HL-60 (cell line): Measurements from ENCODE around the gene SLC1A1.

Source experiments
- CTCF ChIP-seq: IDR thresholded peaks from one replicate; pipeline ENCODE4 v1.5.1; 2011; ENCODE audit warnings: low read length, control low read depth, inconsistent platforms; ENCODE audit not compliant: insufficient read depth
- GABPA ChIP-seq: IDR thresholded peaks from 2 replicates; pipeline ENCODE4 v1.6.1; 2012; ENCODE audit warnings: low read depth
- POLR2AphosphoS5 ChIP-seq: IDR thresholded peaks from 2 replicates; pipeline ENCODE4 v1.6.1; 2012; ENCODE audit warnings: low read depth
- TF ChIP-seq, protein P1 (sequence below): IDR thresholded peaks from 2 replicates; pipeline ENCODE4 v1.6.1; 2012; ENCODE audit warnings: low read depth; ENCODE audit not compliant: insufficient replicate concordance

DNA sequence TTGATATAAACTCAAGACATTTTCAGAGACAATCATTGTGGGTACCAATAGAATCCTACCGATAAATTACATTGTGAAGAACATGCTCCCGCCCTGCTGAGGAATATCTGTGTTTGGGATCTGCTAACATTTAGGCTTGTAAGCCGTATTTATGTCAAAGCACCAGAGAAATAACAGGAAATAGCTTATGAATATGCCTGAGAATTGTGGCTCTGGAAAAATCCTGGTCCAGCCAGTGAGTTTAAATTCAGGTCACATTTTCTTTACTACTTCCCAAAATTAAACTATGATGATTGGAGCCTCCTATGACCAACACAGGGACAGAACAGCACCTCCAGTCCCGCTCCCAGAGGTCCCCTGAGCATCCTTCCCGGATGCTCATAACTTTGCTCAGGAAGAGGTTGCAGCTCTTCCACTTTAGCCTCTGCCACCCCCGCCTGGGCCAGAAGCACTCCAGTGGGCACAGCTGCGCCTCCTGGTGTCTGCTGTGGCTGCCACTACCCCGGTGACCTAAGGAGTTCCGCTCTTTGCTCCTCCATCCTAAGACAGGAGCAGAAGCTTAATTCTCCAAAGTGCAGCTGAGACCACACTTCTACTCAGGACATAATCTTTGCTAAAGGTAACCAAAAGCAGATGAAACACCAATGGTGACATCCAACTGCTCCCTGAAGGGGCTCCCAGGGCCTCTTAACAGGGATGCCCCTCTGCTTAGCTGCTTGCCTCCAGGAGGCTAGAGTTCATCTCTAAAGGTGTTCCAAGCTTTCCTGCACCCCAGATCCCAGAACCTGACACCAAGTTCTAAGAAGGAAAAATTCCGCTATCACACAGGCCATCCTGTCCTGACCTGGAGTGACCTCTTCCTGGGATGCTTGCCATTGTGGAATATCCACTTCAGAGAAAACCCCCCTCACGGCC, 58.8 kb downstream of the SLC1A1 start:
- TF ChIP-seq CTCF (no peak), POLR2AphosphoS5 (no peak), GABPA (no peak)
- TF ChIP-seq, protein P1, sequence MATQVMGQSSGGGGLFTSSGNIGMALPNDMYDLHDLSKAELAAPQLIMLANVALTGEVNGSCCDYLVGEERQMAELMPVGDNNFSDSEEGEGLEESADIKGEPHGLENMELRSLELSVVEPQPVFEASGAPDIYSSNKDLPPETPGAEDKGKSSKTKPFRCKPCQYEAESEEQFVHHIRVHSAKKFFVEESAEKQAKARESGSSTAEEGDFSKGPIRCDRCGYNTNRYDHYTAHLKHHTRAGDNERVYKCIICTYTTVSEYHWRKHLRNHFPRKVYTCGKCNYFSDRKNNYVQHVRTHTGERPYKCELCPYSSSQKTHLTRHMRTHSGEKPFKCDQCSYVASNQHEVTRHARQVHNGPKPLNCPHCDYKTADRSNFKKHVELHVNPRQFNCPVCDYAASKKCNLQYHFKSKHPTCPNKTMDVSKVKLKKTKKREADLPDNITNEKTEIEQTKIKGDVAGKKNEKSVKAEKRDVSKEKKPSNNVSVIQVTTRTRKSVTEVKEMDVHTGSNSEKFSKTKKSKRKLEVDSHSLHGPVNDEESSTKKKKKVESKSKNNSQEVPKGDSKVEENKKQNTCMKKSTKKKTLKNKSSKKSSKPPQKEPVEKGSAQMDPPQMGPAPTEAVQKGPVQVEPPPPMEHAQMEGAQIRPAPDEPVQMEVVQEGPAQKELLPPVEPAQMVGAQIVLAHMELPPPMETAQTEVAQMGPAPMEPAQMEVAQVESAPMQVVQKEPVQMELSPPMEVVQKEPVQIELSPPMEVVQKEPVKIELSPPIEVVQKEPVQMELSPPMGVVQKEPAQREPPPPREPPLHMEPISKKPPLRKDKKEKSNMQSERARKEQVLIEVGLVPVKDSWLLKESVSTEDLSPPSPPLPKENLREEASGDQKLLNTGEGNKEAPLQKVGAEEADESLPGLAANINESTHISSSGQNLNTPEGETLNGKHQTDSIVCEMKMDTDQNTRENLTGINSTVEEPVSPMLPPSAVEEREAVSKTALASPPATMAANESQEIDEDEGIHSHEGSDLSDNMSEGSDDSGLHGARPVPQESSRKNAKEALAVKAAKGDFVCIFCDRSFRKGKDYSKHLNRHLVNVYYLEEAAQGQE, result no peak
